Keratinocyte (primary cell): ENCODE results near the gene DMC1. TPM values are rescaled to one million over a fixed set of nuclear protein-coding genes. Genes with fewer than 3 reads are reported as not detected.

ENCODE experiments used
- DNase-seq: peaks from one replicate; pipeline ENCODE4 v3.0.0-alpha.2; 2011; ENCODE audit warnings: low read depth, missing footprints, low spot score
- FAIRE-seq: peaks from 2 replicates; lab custom pipeline; 2011; peaks lifted over from hg19 to GRCh38; lab: Jason Lieb, UNC
- H2AFZ ChIP-seq: 2 replicates; pipeline ENCODE4 v1.6.0; 2012; ENCODE audit warnings: low read length, control low read depth, inconsistent platforms; ENCODE audit not compliant: control insufficient read depth
- H3K27ac ChIP-seq: 2 replicates; pipeline ENCODE4 v1.5.1; 2011; ENCODE audit warnings: low read length; ENCODE audit not compliant: control insufficient read depth, insufficient read depth
- H3K27me3 ChIP-seq: 3 replicates; pipeline ENCODE4 v1.6.0; 2011; ENCODE audit warnings: low read length; ENCODE audit not compliant: control insufficient read depth, insufficient read depth; ENCODE audit errors: extremely low read depth
- H3K36me3 ChIP-seq, 2 experiments: 2 replicates in 1 of 2; 3 replicates in 1 of 2; pipeline ENCODE4 v1.5.1; 2011; ENCODE audit warnings: low read length in 2 of 2, mild to moderate bottlenecking in 1 of 2; ENCODE audit not compliant: control insufficient read depth in 2 of 2, insufficient read depth in 2 of 2; ENCODE audit errors: extremely low read depth in 1 of 2
- H3K4me1 ChIP-seq: 3 replicates; pipeline ENCODE4 v1.5.1; 2011; ENCODE audit warnings: low read length; ENCODE audit not compliant: control insufficient read depth, insufficient read depth; ENCODE audit errors: extremely low read depth
- H3K4me2 ChIP-seq: 3 replicates; pipeline ENCODE4 v1.6.0; 2011; ENCODE audit warnings: low read depth, low read length; ENCODE audit not compliant: control insufficient read depth, insufficient read depth; ENCODE audit errors: extremely low read depth
- H3K4me3 ChIP-seq, 3 experiments: fragments of 200-600 bp in 1 of 3; sonication (generic) in 1 of 3; 2 replicates in 2 of 3; 3 replicates in 1 of 3; pipeline ENCODE4 v1.5.1; 2011 to 2016; ENCODE audit warnings: low read length in 3 of 3, mild to moderate bottlenecking in 3 of 3, control low read depth in 2 of 3, inconsistent platforms in 1 of 3, low read depth in 1 of 3, mixed read lengths in 1 of 3, mixed run types in 1 of 3, moderate library complexity in 1 of 3; ENCODE audit not compliant: control insufficient read depth in 2 of 3, insufficient read depth in 2 of 3; ENCODE audit errors: extremely low read depth in 1 of 3
- H3K79me2 ChIP-seq: 2 replicates; pipeline ENCODE4 v1.6.0; 2012; ENCODE audit warnings: low read length; ENCODE audit not compliant: control insufficient read depth, insufficient read depth
- H3K9ac ChIP-seq: 3 replicates; pipeline ENCODE4 v1.6.0; 2011; ENCODE audit warnings: low read length; ENCODE audit not compliant: control insufficient read depth, insufficient read depth; ENCODE audit errors: extremely low read depth
- H3K9me1 ChIP-seq: 3 replicates; pipeline ENCODE4 v1.6.0; 2011; ENCODE audit warnings: low read length; ENCODE audit not compliant: control insufficient read depth, insufficient read depth; ENCODE audit errors: extremely low read depth
- H3K9me3 ChIP-seq: 2 replicates; pipeline ENCODE4 v1.5.1; 2012; ENCODE audit warnings: low read depth, low read length; ENCODE audit not compliant: control insufficient read depth
- H4K20me1 ChIP-seq: 3 replicates; pipeline ENCODE4 v1.6.0; 2011; ENCODE audit warnings: low read length; ENCODE audit not compliant: control insufficient read depth, insufficient read depth; ENCODE audit errors: extremely low read depth
- CTCF ChIP-seq, 3 experiments: IDR thresholded peaks in 1 of 3; conservative IDR thresholded peaks in 1 of 3; optimal IDR thresholded peaks in 1 of 3; 2 replicates in 2 of 3; 3 replicates in 1 of 3; pipeline versions ENCODE3 to v1.5.1; 2011; ENCODE audit warnings: low read length in 3 of 3, mild to moderate bottlenecking in 3 of 3, moderate library complexity in 2 of 3, control low read depth in 1 of 3, inconsistent platforms in 1 of 3; ENCODE audit not compliant: insufficient read depth in 2 of 3; ENCODE audit errors: extremely low read depth in 1 of 3
- EZH2 ChIP-seq: IDR thresholded peaks from one replicate; pipeline ENCODE4 v1.6.1; 2012; ENCODE audit warnings: inconsistent platforms, mild to moderate bottlenecking, low read length, moderate library complexity
- dilution Hi-C: fragments of 300-500 bp; cut with MboI; formaldehyde crosslinking; loops from one replicate; pipeline ENCODE4 v1.7.0; 2020; ENCODE audit warnings: low sequenced_read_pairs; ENCODE audit not compliant: extremely low pct_ligation_motif_present
- polyA plus RNA-seq, 5 experiments: library from polyadenylated mRNA; depleted of rRNA in 3 of 5; stranded (reverse) in 3 of 5; stranded (forward) in 1 of 5; unstranded in 1 of 5; fragments of >200 nt; gene quantifications; 1 replicate in 1 of 5; 2 replicates in 3 of 5; 3 replicates in 1 of 5; pipeline versions ENCODE4 v1.2.1 to v1.2.3, GENCODE V29; 2011 to 2012; ENCODE audit warnings: missing spikeins in 2 of 5, low read depth in 1 of 5, low replicate concordance in 1 of 5

DMC1 gene
- polyA plus RNA-seq, 1 donor (not counting 4 experiments of a cell fraction or from before 2014, with no cell fraction given): 0.30 TPM

- FAIRE-seq: peak; percentile 82
- Histone ChIP-seq H3K9me3 (no peaks in the 10 kb centered on the region), H3K4me1 (peaks cover 10% of the 10 kb centered on the region)
These were observed 92.4 kb downstream of the DMC1 start for GRCh38 chr22:38477585-38477984.

GRCh38 chr22:38474003-38474607 lies 95.9 kb downstream of the DMC1 start:
- no peak overlapping the region for H3K27ac ChIP-seq
- no peaks in the 10 kb centered on the region for H3K27me3 ChIP-seq
- dilution Hi-C loops: no loop called here
- H4K20me1 ChIP-seq: no peaks in the 10 kb centered on the region
- FAIRE-seq (no peak), DNase-seq (no peak)
- peaks cover 10% of the 10 kb centered on the region for H3K4me1 ChIP-seq
- TF ChIP-seq CTCF (optimal IDR thresholded peaks at IDR 0.05 in 1 of 3, IDR thresholded peaks at IDR 0.05 in 1 of 3, conservative IDR thresholded peaks at IDR 0.05 in 1 of 3; ENCODE audit: extremely low read depth in 1 of 3, insufficient read depth in 2 of 3, low read length in 3 of 3) (no peak), EZH2 (no peak)
- H3K36me3 ChIP-seq: no peaks in the 10 kb centered on the region
- H3K9me3 ChIP-seq: no peaks in the 10 kb centered on the region
- H3K9ac ChIP-seq: no peak overlapping the region
- H3K4me2 ChIP-seq: no peak overlapping the region
- no peak overlapping the region for H3K4me3 ChIP-seq
- no peaks in the 10 kb centered on the region for H3K9me1 ChIP-seq
- H3K79me2 ChIP-seq: no peaks in the 10 kb centered on the region
- H2AFZ ChIP-seq: no peak overlapping the region

More at GRCh38 chr22:38477585-38477984, 92.4 kb downstream of the DMC1 start:
- Histone ChIP-seq H4K20me1 (no peaks in the 10 kb centered on the region), H3K9ac (peak overlapping the region; percentile 23), H3K79me2 (no peaks in the 10 kb centered on the region), H2AFZ (no peak overlapping the region), H3K36me3 (peaks cover 16 to 18% of the 10 kb centered on the region in 2 experiments), H3K4me3 (no peak overlapping the region), H3K27me3 (no peaks in the 10 kb centered on the region), H3K4me2 (no peak overlapping the region), H3K27ac (peak overlapping the region; percentile 53), H3K9me1 (no peaks in the 10 kb centered on the region)
- DNase-seq: no peak
- TF ChIP-seq CTCF (optimal IDR thresholded peaks at IDR 0.05 in 1 of 3, IDR thresholded peaks at IDR 0.05 in 1 of 3, conservative IDR thresholded peaks at IDR 0.05 in 1 of 3; ENCODE audit: extremely low read depth in 1 of 3, insufficient read depth in 2 of 3, low read length in 3 of 3) (no peak), EZH2 (no peak)
- dilution Hi-C loops: no loop called here
